ENCODE results near the gene DEK.
A peak's percentile ranks its signal among the peaks of the same experiment; 100 is the strongest.

Gene DEK

DNA sequence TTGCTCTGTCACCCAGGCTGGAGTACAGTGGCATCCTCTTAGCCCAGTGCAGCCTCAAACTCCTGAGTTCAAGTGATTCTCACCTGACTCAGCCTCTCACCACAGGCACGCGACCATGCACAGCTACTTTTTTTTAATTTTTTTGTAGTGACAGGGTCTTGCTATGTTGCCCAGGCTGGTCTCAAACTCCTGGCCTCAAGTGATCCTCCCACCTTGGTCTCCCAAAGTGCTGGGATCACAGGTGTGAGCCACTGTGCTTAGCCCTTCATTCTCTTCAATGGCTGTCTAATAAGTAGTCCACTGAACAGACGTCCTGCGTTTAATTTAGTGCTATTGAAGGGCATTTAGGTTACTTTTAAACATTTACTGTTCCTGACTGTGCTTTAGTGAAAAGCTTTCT, 81.8 kb downstream of the DEK start:
- H3K27ac ChIP-seq (replicated peaks) = no peak overlapping the region
- TF ChIP-seq, protein P1, sequence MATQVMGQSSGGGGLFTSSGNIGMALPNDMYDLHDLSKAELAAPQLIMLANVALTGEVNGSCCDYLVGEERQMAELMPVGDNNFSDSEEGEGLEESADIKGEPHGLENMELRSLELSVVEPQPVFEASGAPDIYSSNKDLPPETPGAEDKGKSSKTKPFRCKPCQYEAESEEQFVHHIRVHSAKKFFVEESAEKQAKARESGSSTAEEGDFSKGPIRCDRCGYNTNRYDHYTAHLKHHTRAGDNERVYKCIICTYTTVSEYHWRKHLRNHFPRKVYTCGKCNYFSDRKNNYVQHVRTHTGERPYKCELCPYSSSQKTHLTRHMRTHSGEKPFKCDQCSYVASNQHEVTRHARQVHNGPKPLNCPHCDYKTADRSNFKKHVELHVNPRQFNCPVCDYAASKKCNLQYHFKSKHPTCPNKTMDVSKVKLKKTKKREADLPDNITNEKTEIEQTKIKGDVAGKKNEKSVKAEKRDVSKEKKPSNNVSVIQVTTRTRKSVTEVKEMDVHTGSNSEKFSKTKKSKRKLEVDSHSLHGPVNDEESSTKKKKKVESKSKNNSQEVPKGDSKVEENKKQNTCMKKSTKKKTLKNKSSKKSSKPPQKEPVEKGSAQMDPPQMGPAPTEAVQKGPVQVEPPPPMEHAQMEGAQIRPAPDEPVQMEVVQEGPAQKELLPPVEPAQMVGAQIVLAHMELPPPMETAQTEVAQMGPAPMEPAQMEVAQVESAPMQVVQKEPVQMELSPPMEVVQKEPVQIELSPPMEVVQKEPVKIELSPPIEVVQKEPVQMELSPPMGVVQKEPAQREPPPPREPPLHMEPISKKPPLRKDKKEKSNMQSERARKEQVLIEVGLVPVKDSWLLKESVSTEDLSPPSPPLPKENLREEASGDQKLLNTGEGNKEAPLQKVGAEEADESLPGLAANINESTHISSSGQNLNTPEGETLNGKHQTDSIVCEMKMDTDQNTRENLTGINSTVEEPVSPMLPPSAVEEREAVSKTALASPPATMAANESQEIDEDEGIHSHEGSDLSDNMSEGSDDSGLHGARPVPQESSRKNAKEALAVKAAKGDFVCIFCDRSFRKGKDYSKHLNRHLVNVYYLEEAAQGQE (IDR thresholded peaks at IDR 0.05; ENCODE audit: insufficient replicate concordance, low read depth) = no peak
- TF ChIP-seq GABPA (IDR thresholded peaks at IDR 0.05; ENCODE audit: low read depth) (no peak), POLR2AphosphoS5 (IDR thresholded peaks at IDR 0.05; ENCODE audit: low read depth) (no peak), CTCF (IDR thresholded peaks at IDR 0.05; ENCODE audit: insufficient read depth, low read length) (no peak), SPI1 (IDR thresholded peaks at IDR 0.05; ENCODE audit: borderline replicate concordance, low read depth) (no peak)
- no peaks in the 10 kb centered on the region for H3K27me3 ChIP-seq (ENCODE audit: insufficient read depth, poor library complexity, severe bottlenecking)
- DNase-seq (ENCODE audit: low read depth in 1 of 2, low spot score in 1 of 2) = no peak
- H3K4me3 ChIP-seq (replicated peaks; ENCODE audit: insufficient read depth, low read length) = no peak overlapping the region

DNA sequence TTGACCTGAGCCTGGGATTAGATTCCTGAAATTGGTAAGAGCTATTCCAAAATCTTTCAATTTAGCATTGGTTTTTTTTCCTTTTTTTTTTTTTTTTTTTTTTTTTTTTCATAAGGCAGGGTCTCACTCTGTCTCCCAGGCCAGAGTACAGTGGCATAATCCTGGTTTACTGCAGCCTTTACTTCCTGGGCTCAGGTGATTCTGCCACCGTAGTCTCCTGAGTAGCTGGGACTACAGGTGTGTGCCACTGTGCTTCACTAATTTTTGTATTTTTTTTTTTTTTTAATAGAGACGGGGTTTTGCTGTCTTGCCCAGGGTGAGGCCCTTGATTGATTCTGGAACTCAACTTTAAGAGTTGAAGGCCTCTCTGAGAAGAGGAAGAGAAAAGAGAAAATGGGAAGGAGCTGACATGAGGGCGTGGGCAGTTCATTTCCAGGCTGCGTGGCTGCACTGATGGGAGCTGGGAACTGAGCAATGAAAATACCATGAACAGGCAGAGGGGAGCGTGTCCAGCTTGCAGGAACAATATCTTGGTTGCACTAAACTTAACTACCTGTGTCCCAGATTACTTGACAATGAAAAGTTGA, 84.5 kb downstream of the DEK start:
- H3K27ac ChIP-seq (replicated peaks) = no peak overlapping the region
- no peak overlapping the region for H3K4me3 ChIP-seq (replicated peaks; ENCODE audit: insufficient read depth, low read length)
- peak in 1 of 2 experiments; percentile 56 for DNase-seq (ENCODE audit: low read depth in 1 of 2, low spot score in 1 of 2)
- TF ChIP-seq, protein P1 (IDR thresholded peaks at IDR 0.05; ENCODE audit: insufficient replicate concordance, low read depth) = no peak
- TF ChIP-seq POLR2AphosphoS5 (IDR thresholded peaks at IDR 0.05; ENCODE audit: low read depth) (no peak), GABPA (IDR thresholded peaks at IDR 0.05; ENCODE audit: low read depth) (no peak), SPI1 (IDR thresholded peaks at IDR 0.05; ENCODE audit: borderline replicate concordance, low read depth) (peak; percentile 74; the same call in 1 of the 2 replicates), CTCF (IDR thresholded peaks at IDR 0.05; ENCODE audit: insufficient read depth, low read length) (no peak)
- H3K27me3 ChIP-seq (ENCODE audit: insufficient read depth, poor library complexity, severe bottlenecking) = no peaks in the 10 kb centered on the region

GRCh38 chr6:18178960-18179615, 85.2 kb downstream of the DEK start:
- TF ChIP-seq SPI1 (IDR thresholded peaks at IDR 0.05; ENCODE audit: borderline replicate concordance, low read depth) = no peak
- no peak for TF ChIP-seq POLR2AphosphoS5 (IDR thresholded peaks at IDR 0.05; ENCODE audit: low read depth)
- TF ChIP-seq, protein P1 (IDR thresholded peaks at IDR 0.05; ENCODE audit: insufficient replicate concordance, low read depth) = no peak
- TF ChIP-seq CTCF (IDR thresholded peaks at IDR 0.05; ENCODE audit: insufficient read depth, low read length) = no peak
- TF ChIP-seq GABPA (IDR thresholded peaks at IDR 0.05; ENCODE audit: low read depth) = no peak
- DNase-seq (ENCODE audit: low read depth in 1 of 2, low spot score in 1 of 2) = no peak
- Histone ChIP-seq H3K27me3 (ENCODE audit: insufficient read depth, poor library complexity, severe bottlenecking) (no peaks in the 10 kb centered on the region), H3K27ac (replicated peaks) (peak overlapping the region; percentile 7; the same call in 1 of the 2 replicates), H3K4me3 (replicated peaks; ENCODE audit: insufficient read depth, low read length) (no peak overlapping the region)
